Activated naive CD4-positive, alpha-beta T cell treated with anti-CD3 and anti-CD28 coated beads, Interleukin-2, amount 50 U/mL, for 24 hours (primary cell): ENCODE measurements around the gene AXIN2.
"Not testable (repeated sequence)": the region's sequence is repeated elsewhere in the genome, so short reads cannot be mapped to it uniquely, and the experiment has no call there.

ENCODE experiments used
- H3K27ac Mint-ChIP-seq: one replicate; pipeline ENCODE4 v1.8.0; 2021; ENCODE audit warnings: mild to moderate bottlenecking, mixed read lengths
- H3K27me3 Mint-ChIP-seq: one replicate; pipeline ENCODE4 v1.8.0; 2021; ENCODE audit warnings: mixed read lengths
- H3K36me3 Mint-ChIP-seq: one replicate; pipeline ENCODE4 v1.8.0; 2021; ENCODE audit warnings: mixed read lengths
- H3K4me1 Mint-ChIP-seq: one replicate; pipeline ENCODE4 v1.8.0; 2021; ENCODE audit warnings: mixed read lengths
- H3K4me3 Mint-ChIP-seq: one replicate; pipeline ENCODE4 v1.8.0; 2021; ENCODE audit warnings: mild to moderate bottlenecking, mixed read lengths
- H3K9me3 Mint-ChIP-seq: one replicate; pipeline ENCODE4 v1.8.0; 2021; ENCODE audit warnings: mixed read lengths

Gene AXIN2

DNA sequence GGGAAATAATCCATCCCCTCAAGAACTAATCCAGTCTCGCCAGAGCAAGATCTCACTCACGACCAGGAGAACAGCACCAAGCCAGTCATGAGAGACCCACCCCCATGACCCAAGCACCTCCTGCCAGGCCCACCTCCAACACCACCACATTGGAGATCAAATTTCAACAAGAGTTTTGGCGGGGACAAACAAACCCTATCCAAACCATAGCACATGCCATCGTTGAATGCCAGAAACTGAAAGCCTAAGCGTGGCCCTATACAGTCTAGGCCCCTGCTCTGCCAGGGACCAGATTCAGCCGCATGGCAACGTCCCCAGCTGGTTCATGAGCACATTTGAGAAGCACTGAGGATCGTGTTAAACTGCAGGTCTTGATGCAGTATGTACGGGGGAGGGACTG, 57.3 kb downstream of the AXIN2 start:
- Mint-ChIP-seq H3K27me3 (no peaks in the 10 kb centered on the region), H3K27ac (no peak overlapping the region), H3K36me3 (peaks cover 2% of the 10 kb centered on the region), H3K4me3 (no peak overlapping the region), H3K9me3 (no peaks in the 10 kb centered on the region), H3K4me1 (no peaks in the 10 kb centered on the region)

DNA sequence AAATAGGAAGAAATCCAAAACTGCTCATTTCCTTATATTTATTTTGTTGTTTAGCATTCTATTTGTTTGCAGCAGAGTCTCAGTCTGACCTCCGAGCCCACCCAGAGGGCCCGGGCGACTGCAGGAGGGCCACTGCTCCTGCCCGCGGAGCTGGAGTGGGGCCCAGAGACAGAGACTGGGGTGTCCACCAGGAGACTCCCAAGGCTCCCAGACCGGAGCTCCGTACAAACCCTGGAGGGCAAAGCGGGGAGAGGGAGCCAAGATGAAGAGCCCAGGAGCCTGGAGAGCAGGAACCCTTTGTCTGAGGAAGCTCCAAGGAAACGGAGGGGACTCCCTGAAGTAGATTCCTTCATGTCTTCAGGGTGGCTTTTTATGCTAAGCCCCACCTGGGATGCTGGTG, 57.9 kb downstream of the AXIN2 start:
- Mint-ChIP-seq H3K27ac (no peak overlapping the region), H3K9me3 (no peaks in the 10 kb centered on the region), H3K36me3 (peaks cover 2% of the 10 kb centered on the region), H3K27me3 (no peaks in the 10 kb centered on the region), H3K4me1 (no peaks in the 10 kb centered on the region), H3K4me3 (no peak overlapping the region)

- H3K4me1 Mint-ChIP-seq = peaks cover 12% of the 10 kb centered on the region
- H3K4me3 Mint-ChIP-seq = no peak overlapping the region
- H3K27ac Mint-ChIP-seq = no peak overlapping the region
- no peaks in the 10 kb centered on the region for H3K9me3 Mint-ChIP-seq
- H3K36me3 Mint-ChIP-seq = peaks cover 1% of the 10 kb centered on the region
- H3K27me3 Mint-ChIP-seq = no peaks in the 10 kb centered on the region
Observed at GRCh38 chr17:65498816-65499215, 62.6 kb downstream of the AXIN2 start.

DNA sequence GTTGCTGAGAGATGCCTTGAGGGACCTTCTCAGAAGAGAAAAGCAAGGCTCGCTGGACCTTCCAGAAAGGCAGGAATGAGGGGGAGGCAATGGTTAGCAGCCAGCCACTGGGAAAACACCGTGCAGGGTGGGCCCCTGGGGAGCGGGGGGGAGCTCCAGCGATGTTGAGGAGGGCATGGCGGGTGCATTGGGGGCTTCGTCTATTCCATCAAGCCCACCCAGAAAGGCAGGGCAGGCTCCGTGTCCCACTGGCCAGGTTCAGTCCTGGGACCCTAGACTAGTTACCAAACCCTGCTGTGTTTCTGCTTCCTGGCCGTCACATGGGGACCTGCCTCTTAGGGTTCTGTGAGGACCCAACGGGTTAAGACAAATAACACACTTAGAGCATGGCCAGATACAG, 64.6 kb downstream of the AXIN2 start:
- H3K4me1 Mint-ChIP-seq = peaks cover 12% of the 10 kb centered on the region
- no peak overlapping the region for H3K4me3 Mint-ChIP-seq
- no peaks in the 10 kb centered on the region for H3K27me3 Mint-ChIP-seq
- peaks cover 1% of the 10 kb centered on the region for H3K36me3 Mint-ChIP-seq
- H3K27ac Mint-ChIP-seq = no peak overlapping the region
- no peaks in the 10 kb centered on the region for H3K9me3 Mint-ChIP-seq

- peak overlapping the region; percentile 76 for H3K4me3 Mint-ChIP-seq
- H3K4me1 Mint-ChIP-seq = peaks cover 12% of the 10 kb centered on the region
- H3K9me3 Mint-ChIP-seq = no peaks in the 10 kb centered on the region
- H3K27ac Mint-ChIP-seq = no peak overlapping the region
- H3K36me3 Mint-ChIP-seq = peaks cover 1% of the 10 kb centered on the region
- no peaks in the 10 kb centered on the region for H3K27me3 Mint-ChIP-seq
Observed at GRCh38 chr17:65495122-65496055, 66.1 kb downstream of the AXIN2 start.

DNA sequence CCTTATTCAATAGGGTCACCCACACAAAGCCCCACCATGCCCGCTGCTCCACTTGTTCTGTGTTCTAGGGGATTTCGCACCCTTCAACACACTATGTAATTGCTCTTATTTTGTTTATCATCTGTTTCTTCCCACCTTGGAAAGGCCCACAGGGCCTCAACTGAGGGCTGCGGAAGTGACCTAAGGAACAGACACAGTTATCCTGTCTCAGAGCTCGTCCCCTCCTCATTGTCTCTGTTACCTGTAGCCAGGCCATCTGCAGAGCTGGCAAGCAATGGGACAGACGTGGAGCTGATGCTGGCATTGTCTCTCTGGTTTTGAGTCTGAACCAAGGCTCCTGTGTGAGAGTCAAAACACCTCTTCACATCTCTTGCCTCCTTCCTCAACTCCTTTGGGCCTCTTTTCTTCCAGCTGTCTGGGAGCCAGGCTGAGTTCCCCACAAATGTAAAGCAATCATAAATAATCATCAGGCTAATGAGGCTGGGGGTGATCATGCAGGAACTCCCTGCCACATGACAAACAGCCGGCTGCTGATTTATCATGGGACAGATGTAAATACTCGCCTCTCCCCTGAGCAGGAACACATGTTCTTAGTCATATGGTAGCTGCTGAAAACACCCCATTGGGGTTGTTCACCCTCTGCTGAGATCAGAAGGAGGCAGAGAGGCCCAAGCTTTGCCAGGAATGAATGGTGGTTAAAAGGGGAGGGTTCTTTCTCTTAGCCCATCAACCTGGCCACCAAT, 71.9 kb downstream of the AXIN2 start:
- H3K27ac Mint-ChIP-seq = no peak overlapping the region
- H3K27me3 Mint-ChIP-seq = peaks cover 3% of the 10 kb centered on the region
- no peaks in the 10 kb centered on the region for H3K36me3 Mint-ChIP-seq
- no peaks in the 10 kb centered on the region for H3K4me1 Mint-ChIP-seq
- H3K9me3 Mint-ChIP-seq = no peaks in the 10 kb centered on the region
- no peak overlapping the region for H3K4me3 Mint-ChIP-seq

DNA sequence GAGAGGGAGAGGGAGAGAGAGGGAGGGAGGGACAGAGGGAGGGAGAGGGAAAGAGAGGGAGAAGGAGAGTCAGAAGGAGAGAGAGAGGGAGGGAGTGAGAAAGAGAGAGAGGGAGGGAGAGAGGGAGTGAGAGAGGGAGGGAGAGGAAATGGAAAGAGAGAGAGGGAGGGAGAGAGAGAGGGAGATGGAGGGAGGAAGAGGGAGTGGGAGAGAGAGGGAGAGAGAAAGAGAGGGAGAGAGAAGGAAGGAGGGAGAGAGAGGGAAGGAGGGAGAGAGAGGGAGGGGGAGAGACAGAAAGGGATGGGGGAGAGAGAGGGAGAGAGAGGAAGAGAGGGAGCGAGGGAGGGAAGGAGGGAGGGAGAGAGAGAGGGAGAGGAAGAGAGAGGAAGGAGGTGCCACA, 72.8 kb downstream of the AXIN2 start:
- Mint-ChIP-seq H3K9me3 (no peaks in the 10 kb centered on the region), H3K36me3 (no peaks in the 10 kb centered on the region), H3K27ac (no peak overlapping the region), H3K4me3 (no peak overlapping the region), H3K27me3 (peaks cover 3% of the 10 kb centered on the region), H3K4me1 (no peaks in the 10 kb centered on the region)

DNA sequence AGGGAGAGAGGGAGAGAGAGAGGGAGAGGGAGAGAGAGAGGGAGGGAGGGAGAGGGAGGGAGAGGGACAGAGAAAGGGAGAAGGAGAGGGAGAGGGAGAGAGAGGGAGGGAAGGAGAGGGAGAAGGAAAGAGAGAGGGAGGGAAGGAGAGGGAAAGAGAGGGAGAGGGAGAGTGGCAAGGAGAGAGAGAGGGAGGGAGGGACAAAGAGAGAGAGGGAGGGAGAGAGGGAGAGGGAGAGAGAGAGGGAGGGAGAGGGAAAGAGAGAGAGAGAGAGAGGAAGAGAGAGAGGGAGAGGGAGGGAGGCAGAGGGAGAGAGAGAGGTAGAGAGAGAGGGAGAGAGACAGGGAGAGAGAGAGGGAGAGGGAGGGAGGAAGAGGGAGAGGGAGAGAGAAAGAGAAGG, 73.5 kb downstream of the AXIN2 start:
- H3K27ac Mint-ChIP-seq = no peak overlapping the region
- no peaks in the 10 kb centered on the region for H3K36me3 Mint-ChIP-seq
- no peaks in the 10 kb centered on the region for H3K9me3 Mint-ChIP-seq
- no peak overlapping the region for H3K4me3 Mint-ChIP-seq
- H3K27me3 Mint-ChIP-seq = peaks cover 3% of the 10 kb centered on the region
- H3K4me1 Mint-ChIP-seq = no peaks in the 10 kb centered on the region

- Mint-ChIP-seq H3K27me3 (peaks cover 3% of the 10 kb centered on the region), H3K4me3 (no peak overlapping the region), H3K4me1 (no peaks in the 10 kb centered on the region), H3K9me3 (no peaks in the 10 kb centered on the region), H3K36me3 (no peaks in the 10 kb centered on the region), H3K27ac (no peak overlapping the region)
Observed at GRCh38 chr17:65487161-65487560, 74.3 kb downstream of the AXIN2 start.

GRCh38 chr17:65485388-65486299, 75.8 kb downstream of the AXIN2 start:
- Mint-ChIP-seq H3K4me1 (no peaks in the 10 kb centered on the region), H3K27ac (no peak overlapping the region), H3K36me3 (no peaks in the 10 kb centered on the region), H3K9me3 (no peaks in the 10 kb centered on the region), H3K27me3 (peaks cover 3% of the 10 kb centered on the region), H3K4me3 (no peak overlapping the region)

DNA sequence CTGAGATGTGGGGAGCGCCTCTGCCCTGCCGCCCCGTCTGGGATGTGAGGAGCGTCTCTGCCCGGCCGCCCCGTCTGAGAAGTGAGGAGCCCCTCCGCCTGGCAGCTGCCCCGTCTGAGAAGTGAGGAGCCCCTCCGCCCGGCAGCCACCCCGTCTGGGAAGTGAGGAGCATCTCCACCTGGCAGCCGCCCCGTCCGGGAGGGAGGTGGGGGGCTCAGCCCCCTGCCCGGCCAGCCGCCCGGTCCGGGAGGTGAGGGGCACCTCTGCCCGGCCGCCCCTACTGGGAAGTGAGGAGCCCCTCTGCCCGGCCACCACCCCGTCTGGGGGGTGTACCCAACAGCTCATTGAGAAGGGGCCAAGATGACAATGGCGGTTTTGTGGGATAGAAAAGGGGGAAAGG, 77.0 kb downstream of the AXIN2 start:
- not testable (repeated sequence) for H3K27me3 Mint-ChIP-seq, H3K9me3 Mint-ChIP-seq, H3K36me3 Mint-ChIP-seq, H3K4me1 Mint-ChIP-seq, H3K27ac Mint-ChIP-seq, H3K4me3 Mint-ChIP-seq

DNA sequence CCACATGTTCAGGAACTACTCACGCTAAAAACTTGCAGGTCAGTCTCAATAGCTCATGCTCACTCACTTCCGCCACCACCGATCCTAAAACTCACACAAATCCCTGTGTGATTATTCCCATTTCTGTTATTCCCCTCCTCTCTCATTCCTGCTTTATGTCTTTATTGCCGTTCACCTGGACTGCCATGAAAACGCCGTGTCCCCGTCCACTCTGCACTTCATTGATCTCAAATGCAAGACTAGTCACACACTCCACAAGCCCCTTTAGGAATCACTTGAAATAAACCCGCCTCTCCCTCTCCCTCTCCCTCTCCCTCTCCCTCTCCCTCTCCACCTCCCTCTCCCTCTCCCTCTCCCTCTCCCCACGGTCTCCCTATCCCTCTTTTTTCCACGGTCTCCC, 78.0 kb downstream of the AXIN2 start:
- Mint-ChIP-seq H3K36me3 (no peaks in the 10 kb centered on the region), H3K27ac (no peak overlapping the region), H3K4me3 (no peak overlapping the region), H3K9me3 (no peaks in the 10 kb centered on the region), H3K27me3 (peaks cover 3% of the 10 kb centered on the region), H3K4me1 (no peaks in the 10 kb centered on the region)

DNA sequence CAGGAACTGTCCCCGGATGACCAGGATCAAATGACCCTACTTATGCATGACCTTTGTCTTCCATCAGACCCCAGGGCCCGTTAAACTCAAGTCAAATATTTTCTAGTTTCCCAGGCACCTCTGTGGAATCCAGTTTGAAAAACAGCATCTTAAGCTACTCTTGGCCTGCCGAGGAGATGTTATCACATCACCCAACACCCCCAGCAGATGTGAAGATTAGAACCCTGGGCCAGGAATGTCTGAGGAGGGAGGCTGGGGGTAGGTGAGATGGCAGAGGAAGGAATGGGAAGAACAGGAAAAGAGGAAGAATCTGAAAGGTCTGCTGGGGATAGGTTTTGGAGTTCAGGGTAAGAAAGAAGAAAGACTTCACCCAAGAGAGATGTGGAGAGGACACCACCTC, 79.2 kb downstream of the AXIN2 start:
- Mint-ChIP-seq H3K36me3 (no peaks in the 10 kb centered on the region), H3K4me1 (no peaks in the 10 kb centered on the region), H3K9me3 (no peaks in the 10 kb centered on the region), H3K27me3 (peaks cover 3% of the 10 kb centered on the region), H3K4me3 (no peak overlapping the region), H3K27ac (no peak overlapping the region)

GRCh38 chr17:65479282-65479681, 82.2 kb downstream of the AXIN2 start:
- Mint-ChIP-seq H3K27ac (no peak overlapping the region), H3K4me1 (no peaks in the 10 kb centered on the region), H3K27me3 (no peaks in the 10 kb centered on the region), H3K4me3 (no peak overlapping the region), H3K9me3 (no peaks in the 10 kb centered on the region), H3K36me3 (no peaks in the 10 kb centered on the region)
